Heart right ventricle (tissue), 16 donors: ENCODE measurements around the gene KCNK2. TPM values are rescaled to one million over a fixed set of nuclear protein-coding genes. Genes with fewer than 3 reads are reported as not detected.

Experiments
- ATAC-seq, 8 donors: fragments of 200-7000 bp; cut with Tn5 transposase; one replicate each; pipeline ENCODE4 v1.9.1; 2020; ENCODE audit warnings: mild to moderate bottlenecking in 8 of 8, moderate library complexity in 8 of 8, moderate number of reproducible peaks in 1 of 8
- DNase-seq, 2 donors: peaks; one replicate each; pipeline ENCODE4 v3.0.0-alpha.2; 2020
- H3K27ac ChIP-seq, 10 donors: fragments of 200-600 bp; sonication (generic) in 2 of 10; one replicate each; pipeline versions ENCODE4 v1.5.0 to v1.8.0; 2020 to 2022; ENCODE audit warnings: mild to moderate bottlenecking in 3 of 10
- H3K27me3 ChIP-seq, 7 donors: fragments of 200-600 bp; one replicate each; pipeline ENCODE4 v1.8.0; 2021 to 2022; ENCODE audit warnings: mild to moderate bottlenecking in 2 of 7
- H3K36me3 ChIP-seq, 9 donors: fragments of 200-600 bp; sonication (generic) in 1 of 9; one replicate each; pipeline versions ENCODE4 v1.5.0 to v1.8.0; 2020 to 2022; ENCODE audit warnings: mild to moderate bottlenecking in 2 of 9
- H3K4me1 ChIP-seq, 9 donors: fragments of 200-600 bp; sonication (generic) in 1 of 9; one replicate each; pipeline versions ENCODE4 v1.5.0 to v1.8.0; 2020 to 2022; ENCODE audit warnings: mild to moderate bottlenecking in 4 of 9
- H3K4me3 ChIP-seq, 10 donors: fragments of 200-600 bp; sonication (generic) in 2 of 10; one replicate each; pipeline versions ENCODE4 v1.5.0 to v1.8.0; 2020 to 2022; ENCODE audit warnings: mild to moderate bottlenecking in 7 of 10, moderate library complexity in 2 of 10
- H3K9me3 ChIP-seq, 11 donors: fragments of 200-600 bp in 10 of 11; sonication (generic) in 2 of 11; one replicate each; pipeline versions ENCODE4 v1.5.0 to v1.8.0; 2013 to 2022; ENCODE audit warnings: mild to moderate bottlenecking in 2 of 11, control low read depth in 1 of 11, moderate library complexity in 1 of 11
- CTCF ChIP-seq, 9 donors: fragments of 200-600 bp; sonication (generic) in 2 of 9; IDR thresholded peaks; one replicate each; pipeline versions ENCODE4 v1.5.0 to v1.8.0; 2021 to 2022; ENCODE audit warnings: antibody characterized with exemption in 9 of 9, mild to moderate bottlenecking in 5 of 9, moderate library complexity in 1 of 9
- WGBS, 2 donors: extraction: QIAGEN DNeasy Blood & Tissue Kit; methylation state at CpG; one replicate each; pipeline ENCODE4 v1.1.7; 2013; ENCODE audit warnings: inconsistent platforms in 1 of 2; 5-methylcytosine and 5-hydroxymethylcytosine counted together
- intact Hi-C, 10 donors: fragments of 100-400 bp; cut with DNase I; formaldehyde crosslinking; loops; one replicate each; pipeline versions ENCODE4 v1.11.1 to v1.14.2; 2022
- polyA plus RNA-seq, 2 donors: library from polyadenylated mRNA; stranded (reverse); fragments of 200-250 nt; gene quantifications; one replicate each; pipeline ENCODE4 v1.2.3, GENCODE V29; 2013
- total RNA-seq, 10 donors: library from RNA; stranded (reverse); fragmentation: NEBNext Ultra II Directional in 3 of 10; extraction: Animal tissue kit (Norgen Biotek cat#: 25700) in 3 of 10; gene quantifications; one replicate each; pipeline versions ENCODE4 v1.2.1 to v1.2.4, GENCODE V29; 2021 to 2023
- donor health status: Arrhythmogenic right ventricular cardiomyopathy.
- donor health status: ischemic (EF 13 %, LVEDD 7.1; RV severe dilation, severe dysfunction).
- donor health status: healthy with polysubstance abuse.
- donor health status: DM: no; HTN: yes; CAD: no.
- donor health status: DM: no; HTN: no; CAD: no.
- donor health status: ischemic (EF 25% LVEDD 6.9; RV normal size, moderate dysfunction).
- donor health status: ischemic (EF 25% LVEDD 5.7; RV mildly dilated, moderate dysfunction).
- donor health status: healthy.
- donor health status: DM: yes; HTN: yes; CAD: no.
- donor health status: Ischemic cardiomyopathy.
- donor health status: ischemic (EF 35%, LVEDD 5.7; RV mildly dilated, moderate dysfunction).
- donor health status: nonischemic (EF 11% LVEDD 7.7; RV severe dilation, severe dysfunction).
- donor health status: DM: yes; HTN: yes; CAD: no.
- donor health status: PGD.
- donor health status: ischemic (EF 29% LVEDD 5.4; RV normal size, mild dysfunction).
- donor health status: nonischemic (EF 23%, LVEDD 6.1; RV moderate dilation, normal function).

The KCNK2 gene
- total and polyA plus RNA-seq, 12 donors: 0.06 to 0.79 (median 0.26) TPM; not detected in 5

GRCh38 chr1:215044151-215044550, 38.4 kb upstream of the KCNK2 start:
- Histone ChIP-seq H3K4me3 (no peak overlapping the region), H3K36me3 (no peaks in the 10 kb centered on the region), H3K27ac (no peak overlapping the region), H3K9me3 (peaks cover 0 to 12% (median 0%) of the 10 kb centered on the region in 11 donors), H3K4me1 (no peaks in the 10 kb centered on the region), H3K27me3 (no peaks in the 10 kb centered on the region)
- DNase-seq (no peak), ATAC-seq (no peak)
- intact Hi-C loops: no loop called here
- no peak for TF ChIP-seq CTCF (IDR thresholded peaks at IDR 0.05)
- 85 to 87% methylated on average over 3 of the region's 3 CpGs for WGBS, 2 donors

GRCh38 chr1:215045698-215046308, 36.7 kb upstream of the KCNK2 start:
- DNase-seq (no peak), ATAC-seq (no peak)
- Histone ChIP-seq H3K4me1 (no peaks in the 10 kb centered on the region), H3K27ac (no peak overlapping the region), H3K9me3 (peaks cover 0 to 18% (median 0%) of the 10 kb centered on the region in 11 donors), H3K27me3 (no peaks in the 10 kb centered on the region), H3K4me3 (no peak overlapping the region), H3K36me3 (no peaks in the 10 kb centered on the region)
- TF ChIP-seq CTCF (IDR thresholded peaks at IDR 0.05): no peak
- 81 to 88% methylated on average over 5 of the region's 5 CpGs for WGBS, 2 donors
- intact Hi-C loops: no loop called here

- Histone ChIP-seq H3K4me1 (no peaks in the 10 kb centered on the region), H3K9me3 (peaks cover 0 to 14% (median 0%) of the 10 kb centered on the region in 11 donors), H3K27ac (no peak overlapping the region), H3K36me3 (no peaks in the 10 kb centered on the region), H3K27me3 (no peaks in the 10 kb centered on the region), H3K4me3 (no peak overlapping the region)
- intact Hi-C loops: no loop called here
- DNase-seq (no peak), ATAC-seq (no peak)
- no peak for TF ChIP-seq CTCF (IDR thresholded peaks at IDR 0.05)
These were observed 30.1 kb upstream of the KCNK2 start for GRCh38 chr1:215052256-215053015.

- Histone ChIP-seq H3K4me1 (no peaks in the 10 kb centered on the region), H3K27me3 (no peaks in the 10 kb centered on the region), H3K9me3 (peaks cover 0 to 6% (median 0%) of the 10 kb centered on the region in 11 donors), H3K36me3 (no peaks in the 10 kb centered on the region), H3K4me3 (no peak overlapping the region), H3K27ac (no peak overlapping the region)
- no peak for ATAC-seq
- no peak for TF ChIP-seq CTCF (IDR thresholded peaks at IDR 0.05)
- intact Hi-C loops: no loop called here
- DNase-seq: no peak
- 76 to 82% methylated on average over 6 of the region's 6 CpGs for whole genome bisulfite sequencing, 2 donors
These were observed 28.3 kb upstream of the KCNK2 start for GRCh38 chr1:215054266-215054665.
